Measurements from ENCODE around the gene SLC3A2. TPM values are rescaled to one million over a fixed set of nuclear protein-coding genes. Genes with fewer than 3 reads are reported as not detected.
"Not testable (repeated sequence)": the region's sequence is repeated elsewhere in the genome, so short reads cannot be mapped to it uniquely, and the experiment has no call there.

The SLC3A2 gene
- total RNA-seq, 6 experiments from 2014 or later, result 39.8 to 106 (median 63.0) TPM

- H3K27ac ChIP-seq, result no peak overlapping the region
- H3K9me3 ChIP-seq, result no peaks in the 10 kb centered on the region
- intact Hi-C loops (cut with DNase I), result no loop called here
- TF ChIP-seq POLR2A (IDR thresholded peaks at IDR 0.05), result no peak
- TF ChIP-seq CTCF (IDR thresholded peaks at IDR 0.05), result no peak
- no peaks in the 10 kb centered on the region for H3K36me3 ChIP-seq
- WGBS (ENCODE audit: insufficient coverage, low coverage, low lambda C conversion rate, missing lambda C conversion rate), result 57% methylated on average over 3 of the region's 5 CpGs
- DNase-seq (no peak), ATAC-seq (no peak)
- H3K27me3 ChIP-seq, result no peaks in the 10 kb centered on the region
- no peaks in the 10 kb centered on the region for H3K4me1 ChIP-seq
- no peak overlapping the region for H3K4me3 ChIP-seq
These were observed 19.7 kb upstream of the SLC3A2 start for GRCh38 chr11:62860835-62861563.

DNA sequence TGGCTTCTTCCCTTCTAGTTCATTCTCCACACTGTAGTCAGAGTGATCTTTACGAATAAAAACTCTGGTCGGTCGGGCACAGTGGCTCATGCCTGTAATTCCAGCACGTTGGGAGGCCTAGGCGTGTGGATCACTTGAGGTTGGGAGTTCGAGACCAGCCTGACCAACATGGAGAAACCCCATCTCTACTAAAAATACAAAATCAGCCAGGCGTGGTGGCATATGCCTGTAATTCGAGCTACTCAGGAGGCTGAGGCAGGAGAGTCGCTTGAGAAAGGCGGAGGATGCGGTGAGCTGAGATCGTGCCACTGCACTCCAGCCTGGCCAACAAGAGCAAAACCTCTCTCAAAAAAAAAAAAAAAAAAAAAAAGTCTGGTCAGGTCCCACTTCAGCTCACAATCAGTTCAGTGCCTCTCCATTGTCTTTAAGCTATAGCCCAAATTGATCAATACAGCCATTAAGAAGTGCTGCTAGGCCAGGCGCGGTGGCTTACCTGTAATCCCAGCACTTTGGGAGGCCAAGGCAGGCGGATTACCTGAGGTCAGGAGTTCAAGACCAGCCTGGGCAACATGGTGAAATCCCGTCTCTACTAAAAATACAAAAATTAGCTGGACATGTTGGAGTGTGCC lies 19.0 kb upstream of the SLC3A2 start:
- H3K27me3 ChIP-seq; intact Hi-C loops (cut with DNase I); ATAC-seq; H3K4me3 ChIP-seq; H3K36me3 ChIP-seq; H3K4me1 ChIP-seq; H3K27ac ChIP-seq; H3K9me3 ChIP-seq; DNase-seq: not testable (repeated sequence)
- WGBS (ENCODE audit: insufficient coverage, low coverage, low lambda C conversion rate, missing lambda C conversion rate), result 86% methylated on average over 7 of the region's 16 CpGs

DNA sequence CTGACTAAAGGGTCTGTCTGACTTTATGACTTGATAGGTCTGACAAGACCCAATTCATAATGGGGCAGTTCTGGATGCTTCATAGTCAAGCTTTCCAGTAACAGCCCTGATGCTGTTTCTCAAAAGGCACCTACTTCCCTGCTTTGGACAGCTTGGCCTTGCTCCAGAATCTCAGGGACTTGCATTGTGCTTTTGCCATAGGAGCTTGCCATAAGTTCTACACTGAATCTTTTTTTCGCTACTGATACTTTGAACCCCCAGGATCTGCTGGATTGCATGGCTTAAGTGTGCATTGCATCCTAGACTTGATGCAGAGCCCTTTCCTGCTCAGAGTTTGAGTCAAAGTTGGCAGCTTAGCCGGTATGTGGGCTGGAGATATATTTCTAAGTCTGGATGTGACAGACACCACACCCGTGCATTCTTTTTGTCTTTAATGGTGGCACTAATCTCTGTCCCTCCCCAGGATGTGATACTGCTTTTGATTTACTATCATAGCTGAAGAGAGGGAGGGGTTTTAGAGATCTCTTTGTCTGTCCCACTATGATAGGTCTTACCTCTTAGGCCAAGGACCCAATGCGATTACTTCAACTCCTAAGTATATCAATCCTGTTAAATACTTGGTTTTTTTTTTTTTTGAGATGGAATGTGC lies 16.9 kb upstream of the SLC3A2 start:
- intact Hi-C loops (cut with DNase I), result no loop called here
- ATAC-seq, result no peak
- no peaks in the 10 kb centered on the region for H3K4me1 ChIP-seq
- 87% methylated on average over 4 of the region's 4 CpGs for WGBS (ENCODE audit: insufficient coverage, low coverage, low lambda C conversion rate, missing lambda C conversion rate)
- no peak overlapping the region for H3K27ac ChIP-seq
- H3K27me3 ChIP-seq, result no peaks in the 10 kb centered on the region
- no peak for DNase-seq
- no peaks in the 10 kb centered on the region for H3K36me3 ChIP-seq
- TF ChIP-seq POLR2A (IDR thresholded peaks at IDR 0.05), result no peak
- TF ChIP-seq CTCF (IDR thresholded peaks at IDR 0.05), result no peak
- no peaks in the 10 kb centered on the region for H3K9me3 ChIP-seq
- H3K4me3 ChIP-seq, result no peak overlapping the region

DNA sequence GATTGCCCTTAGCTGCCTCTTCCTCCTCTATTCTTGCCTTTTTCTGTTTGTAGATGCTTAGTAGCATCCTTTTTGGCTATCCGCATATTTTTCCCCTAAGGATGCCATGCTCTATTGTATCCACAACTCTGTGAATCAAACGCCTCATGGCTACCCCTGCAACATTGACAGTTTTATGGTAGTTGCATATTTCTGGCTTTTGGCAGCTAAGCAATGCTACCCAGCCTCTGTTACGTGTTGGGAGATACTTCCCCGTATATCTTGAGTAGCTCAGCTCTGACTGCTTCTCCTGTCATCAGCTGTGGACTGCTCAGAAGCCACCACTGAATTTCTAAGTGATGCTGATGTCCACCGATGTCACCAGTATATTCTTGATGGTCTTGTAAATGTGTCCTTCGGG lies 15.1 kb upstream of the SLC3A2 start:
- intact Hi-C loops (cut with DNase I), result no loop called here
- WGBS (ENCODE audit: insufficient coverage, low coverage, low lambda C conversion rate, missing lambda C conversion rate), result 81% methylated on average over 6 of the region's 6 CpGs

More for the DNA sequence above, 15.1 kb upstream of the SLC3A2 start:
- ATAC-seq (no peak), DNase-seq (no peak)
- TF ChIP-seq POLR2A (IDR thresholded peaks at IDR 0.05) (no peak), CTCF (IDR thresholded peaks at IDR 0.05) (no peak)
- H3K27me3 ChIP-seq, result no peaks in the 10 kb centered on the region
- no peak overlapping the region for H3K4me3 ChIP-seq
- H3K27ac ChIP-seq, result no peak overlapping the region
- H3K4me1 ChIP-seq, result no peaks in the 10 kb centered on the region
- H3K36me3 ChIP-seq, result no peaks in the 10 kb centered on the region
- no peaks in the 10 kb centered on the region for H3K9me3 ChIP-seq
